CD14-positive monocyte (primary cell): Measurements from ENCODE around the gene HTR6. TPM values are rescaled to one million over a fixed set of nuclear protein-coding genes. Genes with fewer than 3 reads are reported as not detected.

Source experiments
- DNase-seq, 3 donors: peaks; one replicate each; pipeline ENCODE4 v3.0.0-alpha.2; 2011 to 2022
- H2AFZ ChIP-seq: 2 replicates; pipeline ENCODE4 v1.6.0; 2012; ENCODE audit warnings: mild to moderate bottlenecking, low read depth, low read length, inconsistent platforms; ENCODE audit not compliant: insufficient read depth, poor library complexity, severe bottlenecking
- H3K27ac ChIP-seq, 2 donors: 1 replicate in 1 of 2; 2 replicates in 1 of 2; pipeline ENCODE4 v1.5.1; 2012 to 2013; ENCODE audit warnings: low read length in 2 of 2, control low read depth in 1 of 2, inconsistent platforms in 1 of 2, low read depth in 1 of 2, mild to moderate bottlenecking in 1 of 2
- H3K27me3 ChIP-seq, 2 donors: one replicate each; pipeline versions ENCODE4 v1.6.0 to v1.6.1; 2011 to 2013; ENCODE audit warnings: low read length in 2 of 2; ENCODE audit not compliant: control insufficient read depth in 2 of 2, insufficient read depth in 2 of 2
- H3K36me3 ChIP-seq, 2 donors: replicated peaks in 1 of 2; 1 replicate in 1 of 2; 2 replicates in 1 of 2; pipeline versions ENCODE4 v1.5.1 to v1.6.1; 2012 to 2013; ENCODE audit warnings: low read length in 2 of 2, control low read depth in 1 of 2, inconsistent platforms in 1 of 2, mild to moderate bottlenecking in 1 of 2; ENCODE audit not compliant: insufficient read depth in 2 of 2, control insufficient read depth in 1 of 2
- H3K4me1 ChIP-seq, 2 donors: 1 replicate in 1 of 2; 2 replicates in 1 of 2; pipeline versions ENCODE4 v1.5.1 to v1.6.1; 2012 to 2013; ENCODE audit warnings: low read length in 2 of 2, control low read depth in 1 of 2, inconsistent platforms in 1 of 2, mild to moderate bottlenecking in 1 of 2, moderate library complexity in 1 of 2; ENCODE audit not compliant: insufficient read depth in 2 of 2, control insufficient read depth in 1 of 2
- H3K4me2 ChIP-seq: replicated peaks from 2 replicates; pipeline ENCODE3; 2012; ENCODE audit warnings: low read length, moderate library complexity, mild to moderate bottlenecking; ENCODE audit not compliant: poor library complexity, severe bottlenecking; ENCODE audit errors: extremely low read depth
- H3K4me3 ChIP-seq, 3 experiments: fragments of 200-600 bp in 1 of 3; sonication (generic) in 1 of 3; replicated peaks in 1 of 3; 1 replicate in 2 of 3; 2 replicates in 1 of 3; pipeline ENCODE4 v1.5.1; 2011 to 2013; ENCODE audit warnings: low read length in 3 of 3, mild to moderate bottlenecking in 3 of 3, control low read depth in 2 of 3, low read depth in 2 of 3, inconsistent platforms in 1 of 3, moderate library complexity in 1 of 3
- H3K79me2 ChIP-seq: 2 replicates; pipeline ENCODE4 v1.6.0; 2012; ENCODE audit warnings: mild to moderate bottlenecking, control low read depth, inconsistent platforms, low read length, moderate library complexity; ENCODE audit not compliant: insufficient read depth
- H3K9ac ChIP-seq: 2 replicates; pipeline ENCODE4 v1.6.0; 2017; ENCODE audit warnings: low read length, mild to moderate bottlenecking; ENCODE audit not compliant: insufficient read depth, poor library complexity, severe bottlenecking
- H3K9me3 ChIP-seq, 2 donors: replicated peaks in 1 of 2; 1 replicate in 1 of 2; 2 replicates in 1 of 2; pipeline versions ENCODE4 v1.5.1 to v1.6.1; 2012 to 2013; ENCODE audit warnings: low read length in 2 of 2, control low read depth in 1 of 2; ENCODE audit not compliant: control insufficient read depth in 1 of 2, insufficient read depth in 1 of 2
- H4K20me1 ChIP-seq: 2 replicates; pipeline ENCODE4 v1.6.0; 2012; ENCODE audit warnings: mild to moderate bottlenecking, low read length, control low read depth, moderate library complexity; ENCODE audit not compliant: insufficient read depth
- H3K27ac Mint-ChIP-seq, 7 donors: one replicate each; pipeline ENCODE4 v1.8.0; 2020; ENCODE audit warnings: mild to moderate bottlenecking in 7 of 7, mixed read lengths in 7 of 7, moderate library complexity in 6 of 7, inconsistent platforms in 2 of 7
- H3K27me3 Mint-ChIP-seq, 3 donors: one replicate each; pipeline ENCODE4 v1.8.0; 2021 to 2022; ENCODE audit warnings: low read depth in 3 of 3, mild to moderate bottlenecking in 3 of 3, mixed read lengths in 3 of 3, moderate library complexity in 3 of 3, inconsistent platforms in 1 of 3
- H3K36me3 Mint-ChIP-seq, 2 donors: one replicate each; pipeline ENCODE4 v1.8.0; 2020; ENCODE audit warnings: mixed read lengths in 2 of 2, inconsistent platforms in 1 of 2, mild to moderate bottlenecking in 1 of 2
- H3K4me1 Mint-ChIP-seq: one replicate; pipeline ENCODE4 v1.8.0; 2020; ENCODE audit warnings: mild to moderate bottlenecking, mixed read lengths
- H3K4me3 Mint-ChIP-seq, 2 donors: one replicate each; pipeline ENCODE4 v1.8.0; 2020; ENCODE audit warnings: mild to moderate bottlenecking in 2 of 2, mixed read lengths in 2 of 2, moderate library complexity in 1 of 2
- H3K9me3 Mint-ChIP-seq, 7 donors: one replicate each; pipeline ENCODE4 v1.8.0; 2020 to 2022; ENCODE audit warnings: mixed read lengths in 7 of 7, mild to moderate bottlenecking in 6 of 7, moderate library complexity in 6 of 7, inconsistent platforms in 2 of 7
- CTCF ChIP-seq: fragments of 200-600 bp; IDR thresholded peaks from one replicate; pipeline ENCODE4 v1.8.0; 2022; ENCODE audit warnings: antibody characterized with exemption, mild to moderate bottlenecking
- WGBS: methylation state at CpG from one replicate; pipeline ENCODE4 v1.1.5; 2013; ENCODE audit warnings: missing lambda C conversion rate; ENCODE audit not compliant: insufficient coverage; 5-methylcytosine and 5-hydroxymethylcytosine counted together
- intact Hi-C, 2 donors: fragments of 100-400 bp; cut with micrococcal nuclease; formaldehyde crosslinking; loops; one replicate each; pipeline versions ENCODE4 v1.15.0 to v1.15.1; 2023
- polyA plus RNA-seq, 3 donors: library from polyadenylated mRNA; depleted of rRNA in 1 of 3; unstranded in 2 of 3; stranded (reverse) in 1 of 3; fragments of 300-500 nt in 2 of 3; fragments of >200 nt in 1 of 3; fragmentation: Illumina TruSeq in 2 of 3; gene quantifications; 1 replicate in 2 of 3; 2 replicates in 1 of 3; pipeline ENCODE4 v1.2.3, GENCODE V29; 2012 to 2021

The HTR6 gene
- polyA plus RNA-seq, 3 donors = not detected

GRCh38 chr1:19654386-19654785 is 10.3 kb upstream of the HTR6 start:
- H3K36me3 ChIP-seq = no peaks in the 10 kb centered on the region
- H3K79me2 ChIP-seq = no peaks in the 10 kb centered on the region
- H3K9me3 ChIP-seq = no peaks in the 10 kb centered on the region
- no peak overlapping the region for H3K4me2 ChIP-seq
- H3K27me3 ChIP-seq = no peaks in the 10 kb centered on the region
- no peak for TF ChIP-seq CTCF
- WGBS = 100% methylated on average over 1 of the region's 5 CpGs
- peaks cover 4% of the 10 kb centered on the region for H3K4me1 Mint-ChIP-seq
- no peaks in the 10 kb centered on the region for H3K4me1 ChIP-seq
- H3K4me3 Mint-ChIP-seq = no peak overlapping the region
- no peak overlapping the region for H3K9ac ChIP-seq
- H3K9me3 Mint-ChIP-seq = peaks cover 0 to 2% (median 0%) of the 10 kb centered on the region in 7 donors
- no peak overlapping the region for H3K27ac ChIP-seq
- no peaks in the 10 kb centered on the region for H4K20me1 ChIP-seq
- intact Hi-C loops = loop anchor here (5.0 to 10.0 kb wide), 2 partner anchors 307 to 310 kb away; no protein-coding TSS in a partner anchor
- DNase-seq = no peak
- no peak overlapping the region for H3K4me3 ChIP-seq
- H3K27me3 Mint-ChIP-seq = peaks cover 6 to 22% (median 7%) of the 10 kb centered on the region in 3 donors
- H2AFZ ChIP-seq = no peak overlapping the region
- no peak overlapping the region for H3K27ac Mint-ChIP-seq
- no peaks in the 10 kb centered on the region for H3K36me3 Mint-ChIP-seq

GRCh38 chr1:19654886-19655717 is 9.6 kb upstream of the HTR6 start:
- H3K27ac Mint-ChIP-seq = no peak overlapping the region
- no peak overlapping the region for H3K4me3 ChIP-seq
- H3K4me2 ChIP-seq = no peak overlapping the region
- no peak overlapping the region for H3K9ac ChIP-seq
- H3K9me3 ChIP-seq = no peaks in the 10 kb centered on the region
- peaks cover 9% of the 10 kb centered on the region for H3K4me1 Mint-ChIP-seq
- no peak overlapping the region for H3K4me3 Mint-ChIP-seq
- no peaks in the 10 kb centered on the region for H3K36me3 ChIP-seq
- H3K27me3 ChIP-seq = no peaks in the 10 kb centered on the region
- no peak for TF ChIP-seq CTCF
- H4K20me1 ChIP-seq = no peaks in the 10 kb centered on the region
- H3K36me3 Mint-ChIP-seq = no peaks in the 10 kb centered on the region
- H2AFZ ChIP-seq = no peak overlapping the region
- H3K79me2 ChIP-seq = no peaks in the 10 kb centered on the region
- intact Hi-C loops = loop anchor here (5.0 to 10.0 kb wide), 2 partner anchors 308 to 310 kb away; no protein-coding TSS in a partner anchor
- H3K9me3 Mint-ChIP-seq = peaks cover 0 to 4% (median 0%) of the 10 kb centered on the region in 7 donors
- H3K27me3 Mint-ChIP-seq = peaks cover 6 to 23% (median 8%) of the 10 kb centered on the region in 3 donors
- WGBS = 88% methylated on average over 6 of the region's 15 CpGs
- no peak for DNase-seq
- no peaks in the 10 kb centered on the region for H3K4me1 ChIP-seq
- no peak overlapping the region for H3K27ac ChIP-seq
